H9 (cell line): ENCODE measurements around the gene TBL1Y. TPM values are rescaled to one million over a fixed set of nuclear protein-coding genes. Genes with fewer than 3 reads are reported as not detected.

ENCODE experiments used
- DNase-seq: peaks from one replicate; pipeline ENCODE4 v3.0.0-alpha.2; 2017
- H2AFZ ChIP-seq: one replicate; pipeline ENCODE4 v1.6.1; 2013; ENCODE audit warnings: mild to moderate bottlenecking, low read length, control low read depth, moderate library complexity
- H2AK5ac ChIP-seq: 2 replicates; pipeline ENCODE4 v1.6.1; 2013; ENCODE audit warnings: low read length, control low read depth, mixed read lengths; ENCODE audit not compliant: insufficient read length
- H2BK120ac ChIP-seq: one replicate; pipeline ENCODE4 v1.6.1; 2013; ENCODE audit warnings: low read depth, mild to moderate bottlenecking, low read length, control low read depth, inconsistent platforms; ENCODE audit not compliant: poor library complexity, severe bottlenecking
- H2BK12ac ChIP-seq: 2 replicates; pipeline ENCODE4 v1.6.1; 2013; ENCODE audit warnings: low read length, control low read depth, mixed read lengths, low read depth; ENCODE audit not compliant: insufficient read length
- H2BK15ac ChIP-seq: 2 replicates; pipeline ENCODE4 v1.6.1; 2013; ENCODE audit warnings: low read depth, low read length, control low read depth
- H2BK20ac ChIP-seq: one replicate; pipeline ENCODE4 v1.6.1; 2013; ENCODE audit warnings: low read depth, mild to moderate bottlenecking, low read length, control low read depth, inconsistent platforms; ENCODE audit not compliant: poor library complexity, severe bottlenecking
- H2BK5ac ChIP-seq: 2 replicates; pipeline ENCODE4 v1.6.1; 2013; ENCODE audit warnings: low read length, control low read depth, mixed read lengths; ENCODE audit not compliant: insufficient read length
- H3K14ac ChIP-seq: 2 replicates; pipeline ENCODE4 v1.6.1; 2013; ENCODE audit warnings: low read length, control low read depth; ENCODE audit not compliant: insufficient read depth
- H3K18ac ChIP-seq: 2 replicates; pipeline ENCODE4 v1.6.1; 2013; ENCODE audit warnings: low read depth, mild to moderate bottlenecking, mixed read lengths, low read length, control low read depth; ENCODE audit not compliant: insufficient read length
- H3K23ac ChIP-seq: 2 replicates; pipeline ENCODE4 v1.6.1; 2013; ENCODE audit warnings: low read length, control low read depth, mixed read lengths, low read depth; ENCODE audit not compliant: insufficient read length
- H3K23me2 ChIP-seq: 2 replicates; pipeline ENCODE4 v1.6.1; 2013; ENCODE audit warnings: low read depth, mild to moderate bottlenecking, mixed read lengths, low read length, control low read depth; ENCODE audit not compliant: insufficient read length, poor library complexity, severe bottlenecking
- H3K27ac ChIP-seq: 2 replicates; pipeline ENCODE4 v1.5.1; 2013; ENCODE audit warnings: low read length, control low read depth, mixed read lengths, low read depth; ENCODE audit not compliant: insufficient read length
- H3K27me3 ChIP-seq: 2 replicates; pipeline ENCODE4 v1.6.1; 2013; ENCODE audit warnings: low read length, control low read depth, inconsistent platforms; ENCODE audit not compliant: insufficient read depth
- H3K4ac ChIP-seq: 2 replicates; pipeline ENCODE4 v1.6.1; 2013; ENCODE audit warnings: low read depth, mild to moderate bottlenecking, control low read depth, inconsistent platforms, low read length, moderate library complexity
- H3K4me1 ChIP-seq: 2 replicates; pipeline ENCODE4 v1.6.1; 2013; ENCODE audit warnings: low read length, control low read depth, inconsistent platforms; ENCODE audit not compliant: insufficient read depth
- H3K4me2 ChIP-seq: 2 replicates; pipeline ENCODE4 v1.6.1; 2013; ENCODE audit warnings: low read length, control low read depth, mixed read lengths; ENCODE audit not compliant: insufficient read length, insufficient read depth
- H3K56ac ChIP-seq: 2 replicates; pipeline ENCODE4 v1.6.1; 2013; ENCODE audit warnings: low read depth, mild to moderate bottlenecking, mixed read lengths, low read length, control low read depth; ENCODE audit not compliant: insufficient read length
- H3K79me1 ChIP-seq: 2 replicates; pipeline ENCODE4 v1.6.1; 2013; ENCODE audit warnings: low read depth, mild to moderate bottlenecking, moderate library complexity, low read length, control low read depth, inconsistent platforms; ENCODE audit not compliant: insufficient read depth, poor library complexity, severe bottlenecking
- H3K79me2 ChIP-seq: 2 replicates; pipeline ENCODE4 v1.6.1; 2013; ENCODE audit warnings: low read length, control low read depth, inconsistent platforms; ENCODE audit not compliant: insufficient read depth
- H3K9ac ChIP-seq: 2 replicates; pipeline ENCODE4 v1.6.1; 2013; ENCODE audit warnings: low read length, control low read depth, mixed read lengths; ENCODE audit not compliant: insufficient read length; ENCODE audit errors: extremely low read depth
- H3K9me3 ChIP-seq: one replicate; pipeline ENCODE4 v1.6.1; 2013; ENCODE audit warnings: low read depth, low read length, inconsistent platforms; ENCODE audit not compliant: control insufficient read depth
- H3T11ph ChIP-seq: one replicate; pipeline ENCODE4 v1.6.1; 2013; ENCODE audit warnings: mild to moderate bottlenecking, low read length, control low read depth, inconsistent platforms
- H4K20me1 ChIP-seq: one replicate; pipeline ENCODE4 v1.6.1; 2013; ENCODE audit not compliant: control insufficient read depth, insufficient read length, insufficient read depth
- H4K5ac ChIP-seq: 2 replicates; pipeline ENCODE4 v1.6.1; 2013; ENCODE audit warnings: low read depth, mild to moderate bottlenecking, mixed read lengths, low read length, control low read depth; ENCODE audit not compliant: insufficient read length
- H4K8ac ChIP-seq: replicated peaks from 2 replicates; pipeline ENCODE4 v1.6.1; 2013; ENCODE audit warnings: low read length, control low read depth, mixed read lengths, low read depth; ENCODE audit not compliant: insufficient read length
- H4K91ac ChIP-seq: 2 replicates; pipeline ENCODE4 v1.6.1; 2013; ENCODE audit warnings: low read depth, mild to moderate bottlenecking, moderate library complexity, mixed read lengths, low read length, control low read depth; ENCODE audit not compliant: insufficient read length
- H3K27ac Mint-ChIP-seq, 3 experiments: 2 replicates in 2 of 3; 3 replicates in 1 of 3; pipeline ENCODE4 v1.8.0; 2020 to 2021; ENCODE audit warnings: mixed read lengths in 3 of 3, mild to moderate bottlenecking in 1 of 3, moderate library complexity in 1 of 3
- H3K27me3 Mint-ChIP-seq: 2 replicates; pipeline ENCODE4 v1.8.0; 2021; ENCODE audit warnings: low read depth, mild to moderate bottlenecking, moderate library complexity, mixed read lengths
- H3K36me3 Mint-ChIP-seq, 3 experiments: 2 replicates in 2 of 3; 3 replicates in 1 of 3; pipeline ENCODE4 v1.8.0; 2020 to 2021; ENCODE audit warnings: low read depth in 3 of 3, mixed read lengths in 3 of 3; ENCODE audit not compliant: insufficient read depth in 1 of 3
- H3K4me1 Mint-ChIP-seq, 2 experiments: 2 replicates each; pipeline ENCODE4 v1.8.0; 2020; ENCODE audit warnings: mixed read lengths in 2 of 2
- H3K4me3 Mint-ChIP-seq, 2 experiments: 2 replicates in 1 of 2; 3 replicates in 1 of 2; pipeline ENCODE4 v1.8.0; 2020 to 2021; ENCODE audit warnings: mild to moderate bottlenecking in 2 of 2, mixed read lengths in 2 of 2, moderate library complexity in 1 of 2
- H3K9me3 Mint-ChIP-seq, 2 experiments: 2 replicates in 1 of 2; 3 replicates in 1 of 2; pipeline ENCODE4 v1.8.0; 2020; ENCODE audit warnings: mild to moderate bottlenecking in 2 of 2, mixed read lengths in 2 of 2, moderate library complexity in 1 of 2
- CTCF ChIP-seq: fragments of 200-600 bp; sonication (generic); conservative IDR thresholded peaks from 3 replicates; pipeline ENCODE4 v1.8.0; 2021; ENCODE audit warnings: antibody characterized with exemption, mild to moderate bottlenecking
- WGBS: extraction: QIAGEN DNeasy Blood & Tissue Kit; methylation state at CpG from one replicate; pipeline ENCODE4 v1.1.7; 2013; ENCODE audit warnings: missing lambda C conversion rate, low lambda C conversion rate, mixed read lengths; ENCODE audit not compliant: insufficient read length; ENCODE audit errors: extremely low coverage; 5-methylcytosine and 5-hydroxymethylcytosine counted together
- total RNA-seq: library from RNA; stranded (reverse); gene quantifications from 2 replicates; pipeline ENCODE4 v1.2.1, GENCODE V29; 2021

TBL1Y gene
- total RNA-seq, 1 experiment from 2014 or later = not detected

GRCh38 chrY:7056886-7057285 is 146.4 kb downstream of the TBL1Y start:
- no peaks in the 10 kb centered on the region for H3K79me1 ChIP-seq
- no peak for DNase-seq
- no peak overlapping the region for H2BK5ac ChIP-seq
- no peak overlapping the region for H2AK5ac ChIP-seq
- WGBS = no CpG with 5 or more reads among the region's 5 CpGs
- no peak overlapping the region for H3K56ac ChIP-seq
- H2BK20ac ChIP-seq = no peak overlapping the region
- H3K79me2 ChIP-seq = no peaks in the 10 kb centered on the region
- no peaks in the 10 kb centered on the region for H3K9me3 Mint-ChIP-seq
- no peaks in the 10 kb centered on the region for H3K36me3 Mint-ChIP-seq
- no peak overlapping the region for H3K27ac ChIP-seq
- no peaks in the 10 kb centered on the region for H3K9me3 ChIP-seq
- H3K18ac ChIP-seq = no peak overlapping the region
- H3K27me3 Mint-ChIP-seq = no peaks in the 10 kb centered on the region
- H2BK120ac ChIP-seq = no peak overlapping the region
- TF ChIP-seq CTCF = no peak
- H3K4me1 ChIP-seq = no peaks in the 10 kb centered on the region
- H3K27me3 ChIP-seq = no peaks in the 10 kb centered on the region
- no peaks in the 10 kb centered on the region for H4K20me1 ChIP-seq
- no peak overlapping the region for H3K23ac ChIP-seq
- H2BK15ac ChIP-seq = no peak overlapping the region
- no peak overlapping the region for H4K91ac ChIP-seq
- no peak overlapping the region for H2AFZ ChIP-seq
- H3K9ac ChIP-seq = no peak overlapping the region
- H3K4me3 Mint-ChIP-seq = no peak overlapping the region
- H3T11ph ChIP-seq = no peak overlapping the region
- no peak overlapping the region for H3K4ac ChIP-seq
- no peaks in the 10 kb centered on the region for H3K23me2 ChIP-seq
- H2BK12ac ChIP-seq = no peak overlapping the region
- no peaks in the 10 kb centered on the region for H3K4me1 Mint-ChIP-seq
- H4K8ac ChIP-seq = no peak overlapping the region
- H3K14ac ChIP-seq = no peak overlapping the region
- H4K5ac ChIP-seq = no peak overlapping the region
- no peak overlapping the region for H3K4me2 ChIP-seq
- H3K27ac Mint-ChIP-seq = no peak overlapping the region
